HUES64 (cell line): Measurements from ENCODE around the gene MRPS31.

Experiments
- H3K27ac ChIP-seq: 2 replicates; pipeline ENCODE4 v1.7.0; 2013; ENCODE audit warnings: low read depth, low read length, inconsistent platforms
- H3K27me3 ChIP-seq: 2 replicates; pipeline ENCODE4 v1.6.1; 2013; ENCODE audit warnings: mild to moderate bottlenecking, low read length; ENCODE audit not compliant: insufficient read depth
- H3K36me3 ChIP-seq: 2 replicates; pipeline ENCODE4 v1.6.1; 2013; ENCODE audit warnings: mild to moderate bottlenecking, low read length; ENCODE audit not compliant: insufficient read depth
- H3K4me1 ChIP-seq: 2 replicates; pipeline ENCODE4 v1.6.1; 2013; ENCODE audit warnings: mild to moderate bottlenecking, low read length, moderate library complexity; ENCODE audit not compliant: insufficient read depth
- H3K4me3 ChIP-seq: 2 replicates; pipeline ENCODE4 v1.5.1; 2013; ENCODE audit warnings: mild to moderate bottlenecking, low read length, moderate library complexity
- H3K9ac ChIP-seq: 2 replicates; pipeline ENCODE4 v1.6.1; 2013; ENCODE audit warnings: mild to moderate bottlenecking, low read depth, low read length
- H3K9me3 ChIP-seq: 2 replicates; pipeline ENCODE4 v1.6.1; 2013; ENCODE audit warnings: low read depth, low read length; ENCODE audit not compliant: insufficient read depth
- WGBS: fragments of 150-250, 120-280 bp; methylation state at CpG from one replicate; pipeline ENCODE4 v1.1.7; 2013; ENCODE audit warnings: missing lambda C conversion rate; 5-methylcytosine and 5-hydroxymethylcytosine counted together

MRPS31 gene

DNA sequence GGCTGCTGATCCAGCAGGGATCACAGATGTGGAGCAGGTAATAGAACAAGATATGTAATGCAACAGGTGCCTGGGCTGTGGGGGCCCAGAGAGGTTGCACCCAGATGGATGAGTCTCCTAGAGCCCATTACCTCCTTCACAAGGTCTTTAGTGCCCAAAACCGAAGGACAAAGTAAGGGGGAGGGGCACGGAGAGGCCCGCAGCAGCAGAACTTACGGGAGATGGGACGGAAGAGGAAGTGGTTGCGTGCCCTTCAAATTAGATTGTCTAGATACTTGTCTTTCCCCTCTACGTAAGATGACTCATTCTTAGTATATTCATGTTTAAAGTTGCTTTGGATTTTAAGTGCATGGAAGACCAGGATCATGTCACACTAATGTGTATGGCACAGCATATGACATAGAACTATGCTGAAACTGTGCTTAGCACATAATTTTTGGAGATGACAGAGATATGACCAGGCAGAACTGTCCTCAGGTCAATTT lies 5.7 kb upstream of the MRPS31 start:
- Histone ChIP-seq H3K4me1 (no peaks in the 10 kb centered on the region), H3K9me3 (no peaks in the 10 kb centered on the region), H3K27ac (no peak overlapping the region), H3K4me3 (no peak overlapping the region), H3K27me3 (no peaks in the 10 kb centered on the region), H3K36me3 (no peaks in the 10 kb centered on the region), H3K9ac (no peak overlapping the region)
- 70% methylated on average over 7 of the region's 7 CpGs for WGBS

DNA sequence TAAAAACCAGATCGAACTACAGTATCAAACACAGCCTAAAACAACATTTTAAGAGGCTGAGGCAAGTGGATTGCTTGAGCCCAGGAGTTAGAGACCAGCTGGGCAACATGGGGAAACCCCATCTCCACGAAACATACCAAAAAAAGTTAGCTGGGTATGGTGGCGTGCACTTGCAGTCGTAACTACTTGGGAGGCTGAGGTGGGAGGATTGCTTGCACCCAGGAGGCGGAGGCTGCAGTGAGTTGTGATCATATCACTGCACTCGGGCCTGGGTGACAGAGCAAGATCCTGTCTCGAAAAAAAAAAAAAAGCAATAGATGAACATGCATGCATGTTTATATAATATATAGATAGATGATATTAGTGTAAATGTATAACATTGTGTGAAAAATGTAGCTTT lies 5.2 kb upstream of the MRPS31 start:
- no peak overlapping the region for H3K9ac ChIP-seq
- no peaks in the 10 kb centered on the region for H3K4me1 ChIP-seq
- no peak overlapping the region for H3K27ac ChIP-seq
- H3K36me3 ChIP-seq: no peaks in the 10 kb centered on the region
- H3K9me3 ChIP-seq: no peaks in the 10 kb centered on the region
- 95% methylated on average over 5 of the region's 7 CpGs for WGBS
- no peak overlapping the region for H3K4me3 ChIP-seq
- H3K27me3 ChIP-seq: no peaks in the 10 kb centered on the region

DNA sequence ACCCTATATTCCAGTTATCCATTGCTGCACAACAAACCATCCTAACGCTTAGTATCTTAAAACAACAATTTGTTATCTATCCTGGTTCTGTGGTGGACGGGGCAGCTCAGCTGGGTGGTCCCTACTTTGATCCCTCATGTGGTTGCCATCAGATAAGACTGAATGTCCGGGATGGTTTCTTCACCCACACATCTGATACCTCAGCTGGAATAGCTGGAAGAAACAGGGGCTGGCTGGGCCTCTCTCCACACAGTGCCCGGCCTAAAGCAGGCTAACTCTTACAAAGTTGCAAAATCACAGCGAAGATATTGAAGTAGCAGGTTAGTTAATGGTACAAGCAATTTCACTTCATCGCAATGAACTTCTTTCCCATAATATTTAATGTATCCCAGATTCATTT lies 3.7 kb upstream of the MRPS31 start:
- H3K4me1 ChIP-seq: peaks cover 5% of the 10 kb centered on the region; the same call in 1 of the 2 replicates
- H3K27me3 ChIP-seq: no peaks in the 10 kb centered on the region
- no peak overlapping the region for H3K27ac ChIP-seq
- no peaks in the 10 kb centered on the region for H3K36me3 ChIP-seq
- no peak overlapping the region for H3K4me3 ChIP-seq
- 92% methylated on average over 6 of the region's 6 CpGs for WGBS
- no peaks in the 10 kb centered on the region for H3K9me3 ChIP-seq
- no peak overlapping the region for H3K9ac ChIP-seq

DNA sequence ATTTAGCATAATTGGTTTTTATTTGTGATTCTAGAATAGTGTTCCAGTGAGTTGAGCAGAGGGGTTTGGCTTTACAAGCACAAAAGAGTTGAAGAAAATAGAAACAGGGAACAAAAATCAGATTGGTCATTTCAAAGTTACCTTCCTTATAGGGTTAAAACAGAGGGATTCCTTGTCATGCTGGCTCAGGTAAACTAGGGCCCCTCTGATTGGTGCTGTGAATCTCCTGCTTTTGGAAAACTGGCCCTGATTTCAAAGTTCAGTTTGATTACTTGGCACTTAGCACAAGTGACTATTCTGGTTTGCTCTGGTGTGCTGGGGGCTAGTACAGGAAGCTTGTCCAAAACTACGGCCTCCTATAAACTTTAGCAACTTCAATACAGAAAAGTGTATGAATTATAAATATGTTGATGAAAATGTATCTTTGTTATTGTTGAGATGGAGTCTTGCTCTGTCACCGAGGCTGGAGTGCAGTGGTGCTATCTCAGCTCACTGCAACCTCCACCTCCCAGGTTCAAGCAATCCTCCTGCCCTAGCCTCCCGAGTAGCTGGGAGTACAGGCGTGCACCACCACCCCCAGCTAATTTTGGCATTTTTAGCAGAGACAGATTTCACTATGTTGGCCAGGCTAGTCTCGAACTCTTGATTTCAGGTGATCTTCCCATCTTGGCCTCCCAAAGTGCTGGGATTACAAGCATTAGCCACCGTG lies 1.9 kb upstream of the MRPS31 start:
- Histone ChIP-seq H3K9ac (no peak overlapping the region), H3K4me3 (no peak overlapping the region), H3K27me3 (no peaks in the 10 kb centered on the region), H3K36me3 (no peaks in the 10 kb centered on the region), H3K27ac (no peak overlapping the region), H3K4me1 (peaks cover 5% of the 10 kb centered on the region; the same call in 1 of the 2 replicates), H3K9me3 (no peaks in the 10 kb centered on the region)
- WGBS: 91% methylated on average over 5 of the region's 6 CpGs

DNA sequence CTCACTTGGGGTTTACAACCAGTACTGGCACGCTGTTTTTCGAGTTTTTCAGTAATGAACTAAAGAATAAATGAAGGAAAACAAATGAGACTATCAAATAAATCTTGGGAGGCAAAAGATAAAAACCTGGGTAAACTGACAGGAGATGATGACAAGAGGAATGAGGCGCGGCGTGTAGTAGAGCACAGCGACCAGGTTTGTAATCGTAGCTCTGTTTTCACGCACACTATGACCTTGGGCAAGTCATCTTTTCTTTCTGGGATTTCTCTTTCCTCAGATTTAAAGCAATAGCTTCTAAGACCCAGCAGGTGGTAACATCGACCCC lies 419 bp downstream of the MRPS31 start:
- Histone ChIP-seq H3K36me3 (peaks cover 16% of the 10 kb centered on the region), H3K4me3 (peak overlapping the region; percentile 79), H3K9ac (peak overlapping the region; percentile 85), H3K27me3 (no peaks in the 10 kb centered on the region), H3K9me3 (no peaks in the 10 kb centered on the region), H3K4me1 (peaks cover 5% of the 10 kb centered on the region; the same call in 1 of the 2 replicates), H3K27ac (peak overlapping the region; percentile 79; the same call in 1 of the 2 replicates)
- 2% methylated on average over 9 of the region's 9 CpGs for WGBS

DNA sequence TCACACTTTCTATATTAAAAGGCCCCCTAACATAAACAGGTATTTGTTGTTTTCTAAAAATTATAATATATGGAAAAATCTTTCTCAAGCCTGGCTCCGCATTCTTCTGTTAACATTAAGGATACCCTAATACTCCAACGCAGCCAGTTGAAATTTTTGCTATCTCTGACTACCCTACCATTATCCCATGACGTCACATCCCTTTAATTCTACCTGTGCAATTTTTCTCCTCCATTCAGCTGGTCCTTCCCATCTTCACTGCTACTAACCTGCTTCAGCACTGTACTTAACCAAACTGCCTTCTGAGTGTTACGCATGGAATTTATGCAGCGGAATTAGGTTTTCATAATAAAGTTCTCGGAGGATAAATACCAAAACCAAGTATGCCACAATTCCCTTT lies 1.0 kb downstream of the MRPS31 start:
- Histone ChIP-seq H3K36me3 (peaks cover 21% of the 10 kb centered on the region), H3K9me3 (no peaks in the 10 kb centered on the region), H3K4me3 (peak overlapping the region; percentile 79), H3K27me3 (no peaks in the 10 kb centered on the region), H3K9ac (peak overlapping the region; percentile 85; the same call in 1 of the 2 replicates), H3K4me1 (peaks cover 5% of the 10 kb centered on the region; the same call in 1 of the 2 replicates), H3K27ac (no peak overlapping the region)
- 88% methylated on average over 6 of the region's 6 CpGs for whole genome bisulfite sequencing

DNA sequence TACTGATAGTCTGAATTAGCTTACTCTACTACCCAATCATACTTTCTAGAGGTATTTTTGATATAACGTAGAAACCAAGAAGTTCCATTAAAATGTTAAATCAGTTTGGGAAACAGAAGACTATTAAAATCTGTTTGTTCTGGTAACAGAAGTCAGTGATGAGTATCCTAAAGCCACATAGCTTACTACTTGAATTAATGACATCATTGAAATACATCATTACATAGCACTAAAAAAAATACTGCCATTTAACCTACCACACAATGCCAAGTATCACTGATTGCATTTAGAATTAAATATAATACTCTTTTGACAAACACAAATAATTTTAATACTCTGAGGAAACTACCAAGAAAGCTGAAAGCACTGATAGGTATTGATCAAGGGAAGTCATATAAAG lies 5.4 kb downstream of the MRPS31 start:
- no peak overlapping the region for H3K27ac ChIP-seq
- no peaks in the 10 kb centered on the region for H3K9me3 ChIP-seq
- peaks cover 29% of the 10 kb centered on the region for H3K36me3 ChIP-seq
- H3K4me1 ChIP-seq: peaks cover 5% of the 10 kb centered on the region; the same call in 1 of the 2 replicates
- H3K27me3 ChIP-seq: no peaks in the 10 kb centered on the region
- no peak overlapping the region for H3K4me3 ChIP-seq
- no peak overlapping the region for H3K9ac ChIP-seq
- no CpG with 5 or more reads among the region's 1 CpG for WGBS

DNA sequence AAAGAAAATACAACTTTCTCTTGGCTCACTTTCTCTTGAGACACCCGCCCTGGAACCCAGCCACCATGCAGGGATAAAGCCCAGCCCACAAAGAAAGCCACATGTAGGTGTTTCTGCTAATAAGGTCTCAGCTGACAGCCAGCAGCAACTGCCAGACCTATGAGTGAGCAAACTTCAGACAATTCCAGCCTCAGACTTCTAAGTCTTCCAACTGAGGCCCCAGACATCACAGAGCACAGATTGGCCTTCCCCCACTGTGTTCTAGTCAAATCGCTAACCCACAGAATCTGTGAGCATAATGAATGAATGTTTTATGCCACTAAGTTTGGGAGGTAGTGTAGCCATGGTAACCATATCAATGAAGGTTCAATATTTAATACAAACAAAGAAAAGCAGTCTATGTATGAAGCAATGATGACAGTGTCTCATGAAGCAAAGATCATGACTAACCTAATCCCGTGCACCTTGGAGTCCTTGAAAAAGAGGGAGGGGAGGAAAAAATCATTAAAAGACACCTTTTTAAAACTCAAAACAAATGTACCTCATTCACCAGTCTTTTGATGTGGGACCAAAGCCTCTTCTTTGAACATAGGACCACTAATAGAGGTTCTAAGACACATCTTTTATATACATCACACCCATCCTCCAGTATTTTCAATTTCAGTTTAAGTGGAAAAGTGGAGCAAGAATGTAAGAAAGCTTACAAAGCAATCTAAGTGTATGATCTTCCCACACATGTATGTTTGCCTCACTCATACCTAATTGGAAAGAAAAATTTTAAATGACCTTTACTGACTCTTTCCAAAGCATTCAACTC lies 6.2 kb downstream of the MRPS31 start:
- H3K27me3 ChIP-seq: no peaks in the 10 kb centered on the region
- WGBS: 93% methylated on average over 3 of the region's 3 CpGs
- H3K9me3 ChIP-seq: no peaks in the 10 kb centered on the region
- peaks cover 34% of the 10 kb centered on the region for H3K36me3 ChIP-seq
- no peak overlapping the region for H3K4me3 ChIP-seq
- no peaks in the 10 kb centered on the region for H3K4me1 ChIP-seq
- no peak overlapping the region for H3K27ac ChIP-seq
- H3K9ac ChIP-seq: no peak overlapping the region

DNA sequence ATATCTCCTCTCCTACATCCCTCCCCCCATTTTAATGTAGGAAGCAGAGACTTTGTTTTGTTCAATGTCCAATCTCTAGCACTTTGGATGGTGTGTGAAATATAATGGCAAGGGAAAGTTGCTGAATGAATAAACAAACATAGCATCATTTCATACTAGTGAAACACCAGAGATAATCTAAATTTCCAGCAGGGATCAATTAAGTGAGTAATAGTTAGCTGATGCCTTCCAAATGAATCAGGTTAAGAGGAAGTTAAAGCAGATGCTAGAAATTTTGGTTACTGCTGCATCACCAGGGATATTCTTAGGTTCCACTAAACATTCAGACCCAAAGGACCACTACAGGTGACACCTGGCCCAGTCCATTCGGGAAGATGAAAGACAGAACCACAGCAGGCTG lies 8.1 kb downstream of the MRPS31 start:
- Histone ChIP-seq H3K9me3 (no peaks in the 10 kb centered on the region), H3K4me1 (no peaks in the 10 kb centered on the region), H3K9ac (no peak overlapping the region), H3K27me3 (no peaks in the 10 kb centered on the region), H3K36me3 (peaks cover 50% of the 10 kb centered on the region), H3K4me3 (no peak overlapping the region), H3K27ac (no peak overlapping the region)
- WGBS: 100% methylated on average over 1 of the region's 1 CpG

DNA sequence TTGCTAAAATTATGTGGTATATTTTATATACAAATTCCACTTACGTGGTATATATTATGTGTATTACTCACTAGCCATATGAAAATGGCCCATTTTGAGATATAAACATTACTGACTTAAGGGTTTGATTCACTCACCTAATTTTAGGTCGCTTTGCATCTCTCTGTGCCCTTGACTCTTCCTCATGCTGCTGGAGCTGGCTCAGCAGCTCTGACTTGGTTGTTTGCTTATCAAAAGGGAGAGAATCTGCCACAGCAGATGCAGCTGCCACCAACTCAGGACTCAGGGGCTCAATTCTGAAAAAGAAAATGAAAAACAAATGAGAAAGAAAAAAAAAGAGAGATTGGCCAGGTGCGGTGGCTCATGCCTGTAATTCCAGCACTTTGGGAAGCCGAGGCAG lies 12.2 kb downstream of the MRPS31 start:
- 95% methylated on average over 3 of the region's 4 CpGs for WGBS
- peaks cover 58% of the 10 kb centered on the region for H3K36me3 ChIP-seq
- no peaks in the 10 kb centered on the region for H3K27me3 ChIP-seq
- H3K4me3 ChIP-seq: no peak overlapping the region
- no peak overlapping the region for H3K27ac ChIP-seq
- H3K9ac ChIP-seq: no peak overlapping the region
- no peaks in the 10 kb centered on the region for H3K4me1 ChIP-seq
- no peaks in the 10 kb centered on the region for H3K9me3 ChIP-seq

DNA sequence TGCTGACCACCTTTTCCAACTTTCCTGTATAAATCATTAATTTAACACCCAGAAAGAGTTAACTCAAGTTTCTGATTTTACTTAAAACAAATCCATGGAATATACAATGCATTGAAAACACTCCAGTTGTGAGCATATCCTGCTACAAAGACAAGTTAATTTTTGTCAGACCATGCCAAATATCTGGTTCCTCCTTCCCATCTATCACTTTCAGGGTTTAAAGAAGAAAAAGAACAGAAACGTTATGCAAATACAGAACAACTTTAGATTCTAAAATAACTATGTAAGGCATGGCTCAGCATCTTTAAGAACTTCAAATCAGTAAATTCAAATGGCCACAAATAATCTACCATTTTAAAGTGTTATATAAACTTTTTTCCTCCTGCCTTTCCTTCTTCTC lies 14.9 kb downstream of the MRPS31 start:
- H3K9ac ChIP-seq: no peak overlapping the region
- no CpG with 5 or more reads among the region's 1 CpG for WGBS
- H3K9me3 ChIP-seq: no peaks in the 10 kb centered on the region
- no peak overlapping the region for H3K4me3 ChIP-seq
- H3K4me1 ChIP-seq: no peaks in the 10 kb centered on the region
- no peaks in the 10 kb centered on the region for H3K27me3 ChIP-seq
- H3K36me3 ChIP-seq: peaks cover 77% of the 10 kb centered on the region
- no peak overlapping the region for H3K27ac ChIP-seq
